ENCODE results near the gene ATP5F1C.

The ATP5F1C gene

DNA sequence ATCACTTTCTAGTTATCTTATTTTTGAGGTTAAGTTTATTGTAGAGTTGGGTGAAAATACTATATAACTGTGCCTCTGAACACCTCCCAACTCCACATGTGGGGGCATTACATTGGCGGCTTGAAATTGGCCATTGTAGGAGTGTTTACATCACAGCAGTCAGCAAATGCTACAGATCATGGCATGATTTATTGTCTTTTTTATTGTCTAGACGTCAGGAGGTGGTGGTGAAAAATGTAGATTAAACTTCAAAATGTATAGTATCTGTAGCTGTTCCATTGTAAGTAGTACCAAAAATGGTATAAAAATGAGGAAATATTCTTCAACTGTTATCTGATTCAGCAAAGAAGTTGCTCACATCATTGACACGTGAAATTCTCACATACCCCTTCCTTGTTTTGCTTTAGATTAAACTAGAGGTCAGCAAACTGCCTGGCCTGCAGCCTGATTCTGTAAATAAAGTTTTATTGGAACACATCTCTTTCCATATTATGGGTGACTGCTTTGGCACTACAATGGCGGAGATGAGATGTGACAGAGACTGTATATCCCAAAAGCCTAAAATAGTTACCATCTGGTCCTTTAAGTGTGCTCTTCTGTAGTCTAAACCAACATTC lies 65.4 kb downstream of the ATP5F1C start:
- no peak for DNase-seq (ENCODE audit: low read depth)

DNA sequence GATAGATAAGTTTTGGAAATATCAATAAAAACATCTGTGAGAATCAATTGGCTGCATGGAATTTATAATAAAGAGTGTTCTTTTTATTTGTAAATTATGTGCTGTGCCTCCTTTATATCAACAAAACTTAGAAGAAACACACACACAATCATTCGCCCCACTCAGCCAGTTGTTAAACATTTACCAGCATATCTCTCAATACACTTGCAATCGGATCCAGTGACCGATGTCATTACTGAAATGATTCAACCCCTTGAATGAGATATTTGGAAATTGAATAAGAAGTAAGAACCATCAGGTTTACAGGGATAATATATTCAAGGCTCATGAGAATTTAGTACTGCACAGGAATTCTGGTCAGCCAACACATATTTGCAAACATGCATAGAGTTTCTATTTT lies 65.9 kb downstream of the ATP5F1C start:
- DNase-seq (ENCODE audit: low read depth), result no peak

DNA sequence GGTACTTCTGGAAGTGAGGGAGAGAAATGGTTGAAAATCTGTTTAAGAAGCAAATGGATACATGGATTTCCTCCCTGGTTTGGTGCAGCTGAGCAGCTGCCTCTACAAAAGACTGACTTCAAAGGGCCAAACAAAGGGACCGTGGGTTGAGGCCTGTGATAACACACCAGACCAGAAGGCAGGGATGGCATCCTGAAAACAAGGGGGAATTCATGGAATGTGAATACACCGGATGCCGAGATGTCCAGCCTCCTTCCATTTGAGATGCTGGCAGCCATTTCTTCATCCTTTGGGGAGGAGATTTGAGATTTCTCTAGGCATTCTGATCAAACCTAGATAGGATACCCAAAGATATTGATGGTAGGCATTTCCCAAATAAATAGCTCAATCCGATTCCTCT lies 67.2 kb downstream of the ATP5F1C start:
- DNase-seq (ENCODE audit: low read depth), result no peak

DNA sequence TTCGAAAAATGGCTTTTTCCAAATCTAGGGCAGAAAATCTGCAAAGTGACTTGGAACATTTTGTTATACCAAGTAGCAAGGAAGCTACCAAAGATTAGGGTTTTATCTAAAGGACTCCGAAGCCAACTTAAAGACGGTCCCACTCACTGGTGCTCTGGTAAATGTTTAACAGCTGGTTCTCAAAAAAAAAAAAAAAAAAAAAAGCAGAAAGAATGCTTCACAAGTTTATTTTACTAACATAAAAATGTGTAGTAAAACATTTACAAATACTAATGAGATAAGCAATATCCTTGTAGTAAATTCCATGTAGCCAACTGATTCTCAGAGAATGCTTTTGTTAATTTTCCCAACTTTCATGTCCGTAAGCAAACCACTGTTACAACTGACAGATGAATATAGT lies 68.7 kb downstream of the ATP5F1C start:
- no peak for DNase-seq (ENCODE audit: low read depth)

DNA sequence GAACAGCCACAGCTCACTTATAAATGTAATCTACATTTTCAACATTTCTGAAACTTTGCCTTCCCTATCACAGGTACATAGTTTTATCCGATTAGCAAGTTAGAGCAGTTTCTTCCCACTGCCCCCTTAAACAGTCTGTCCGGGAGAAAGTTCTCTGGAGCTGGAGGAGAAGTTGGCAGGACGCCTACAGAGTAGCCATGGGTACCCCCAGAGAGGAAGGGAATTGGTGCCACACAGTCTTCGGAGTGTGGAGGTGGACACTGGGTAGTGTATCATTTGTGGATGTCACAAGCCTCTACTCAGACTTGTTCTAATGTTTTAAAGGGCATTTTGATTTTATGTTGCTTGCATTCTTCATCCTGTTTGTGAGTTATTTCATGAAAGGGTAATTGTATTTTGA lies 69.3 kb downstream of the ATP5F1C start:
- no peak for DNase-seq (ENCODE audit: low read depth)
